GM19452 (cell line): ENCODE data around the gene PCNX3.

Experiments used
- ATAC-seq: cut with Tn5 transposase; IDR thresholded peaks from one replicate; pipeline ENCODE4 v1.9.1; 2021; ENCODE audit not compliant: unreplicated experiment

PCNX3 gene

DNA sequence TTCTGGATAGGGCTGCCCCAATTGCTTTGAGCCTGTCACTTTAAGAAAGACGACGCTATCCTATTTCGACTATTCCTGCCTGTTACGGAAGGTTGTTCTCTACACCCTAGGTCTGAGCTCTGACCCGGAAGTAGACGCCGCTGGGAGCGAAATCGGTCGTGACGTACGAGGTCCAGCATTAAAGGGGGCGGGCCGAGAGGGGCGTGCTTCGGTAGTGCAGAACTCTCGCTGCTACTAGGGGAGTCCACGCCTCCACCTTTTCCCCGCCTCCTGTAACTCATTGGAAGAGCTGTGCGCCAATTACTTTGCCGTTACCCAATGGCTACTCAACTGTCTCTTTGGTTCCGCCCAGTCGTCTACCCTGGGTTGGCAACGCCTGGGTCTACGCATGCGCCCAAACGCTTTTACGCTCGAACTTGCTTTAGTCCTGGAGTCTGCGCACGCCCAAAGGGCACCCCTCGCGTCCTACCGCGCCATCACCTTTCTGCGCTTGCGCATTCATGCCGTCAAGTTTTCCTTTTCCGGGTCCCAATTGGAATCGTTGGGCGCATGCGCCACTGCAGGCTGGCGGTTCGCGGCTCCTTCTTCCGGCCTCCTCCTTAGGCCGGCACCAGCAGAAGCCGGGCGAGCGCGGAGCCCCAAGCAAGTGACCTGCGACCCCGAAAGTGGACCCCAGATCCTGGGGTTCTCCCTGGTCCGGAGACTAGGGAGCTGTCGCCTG, at the start of gene PCNX3:
Gene PCNX3 (plus strand): TSS at position 548 of the 721 bp plus-strand sequence. CDS start 536 bp downstream, outside the sequence.
- peak; percentile 78 for ATAC-seq

DNA sequence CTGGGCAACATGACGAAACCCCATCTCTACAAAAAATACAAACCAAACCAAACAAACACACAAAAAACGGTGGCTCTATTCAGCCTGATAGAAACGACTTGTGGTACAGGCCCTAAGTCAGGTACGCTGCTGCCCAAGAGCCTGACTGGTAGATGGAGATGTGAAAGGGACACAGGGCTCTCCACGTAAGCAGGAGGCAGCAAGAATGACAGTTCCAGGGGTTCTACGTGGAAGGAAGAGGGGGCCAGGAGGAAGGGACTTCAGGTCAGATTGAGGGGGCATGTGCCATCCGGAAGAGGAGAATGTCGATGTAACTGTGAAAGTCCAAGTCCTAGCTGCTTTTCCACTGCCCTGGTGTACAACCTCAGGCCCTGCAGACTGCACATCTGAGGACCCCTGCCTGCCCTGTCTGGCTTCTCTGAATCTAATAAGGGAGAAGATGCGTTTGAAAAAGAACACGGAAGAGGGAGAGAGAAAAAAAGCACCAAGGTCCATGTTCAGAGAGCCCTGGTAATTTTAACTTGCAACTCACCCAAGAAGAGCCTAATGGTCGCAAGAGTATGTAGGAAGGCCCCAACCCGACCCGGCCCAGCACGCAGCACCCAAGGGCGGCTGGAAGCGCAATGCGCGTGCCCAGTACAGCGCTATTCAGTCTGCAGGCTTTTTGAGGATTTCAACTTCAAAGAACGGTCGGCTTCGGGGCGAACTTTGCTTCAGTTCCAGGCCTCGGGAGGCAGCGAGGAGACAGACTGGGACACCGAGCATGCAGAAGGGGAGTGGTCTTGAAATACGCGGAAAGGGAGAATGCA, 46.2 kb upstream of the PCNX3 start:
- no peak for ATAC-seq

DNA sequence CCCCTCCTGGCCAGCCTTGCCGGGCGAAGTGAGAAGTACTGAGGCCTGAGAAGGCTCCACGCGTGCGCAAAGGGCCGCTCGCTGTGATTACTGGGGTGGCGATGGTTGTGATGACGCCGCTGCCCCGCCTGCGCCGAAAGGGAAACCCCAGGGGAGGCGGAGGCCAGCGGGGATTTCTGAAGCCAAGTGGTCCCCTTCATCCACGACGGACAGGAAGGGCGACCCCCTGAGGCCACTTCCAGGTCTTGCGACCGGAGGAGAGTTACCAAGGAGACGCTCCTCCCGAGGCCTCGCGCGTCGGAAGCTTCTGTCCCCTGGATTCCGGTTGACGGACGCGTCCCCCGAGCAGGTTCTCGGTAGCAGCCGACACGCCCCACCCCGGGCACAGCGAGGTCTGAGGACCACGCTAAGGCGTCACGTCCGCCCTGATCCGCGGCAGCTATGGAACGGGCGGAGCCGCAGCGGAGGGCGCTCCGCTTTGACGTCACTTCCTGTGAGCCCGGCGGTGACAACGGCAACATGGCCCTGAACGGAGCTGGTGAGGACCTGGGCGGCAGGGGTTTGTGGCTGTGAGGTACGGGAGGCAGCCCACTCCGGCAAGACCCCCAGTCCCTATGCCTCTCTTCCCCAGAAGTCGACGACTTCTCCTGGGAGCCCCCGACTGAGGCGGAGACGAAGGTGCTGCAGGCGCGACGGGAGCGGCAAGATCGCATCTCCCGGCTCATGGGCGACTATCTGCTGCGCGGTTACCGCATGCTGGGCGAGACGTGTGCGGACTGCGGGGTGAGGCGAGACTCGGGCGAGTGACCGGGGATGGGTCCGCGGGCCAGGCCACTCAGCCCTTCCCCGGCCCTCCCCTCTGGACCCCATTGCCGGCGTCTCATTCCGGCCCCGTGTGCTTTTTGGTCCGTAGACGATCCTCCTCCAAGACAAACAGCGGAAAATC, 45.3 kb upstream of the PCNX3 start, which contains the start of gene ZNRD2:
Gene ZNRD2 (plus strand): TSS at position 505 of the 946 bp plus-strand sequence. CDS start 15 bp downstream, at position 520.
- peak; percentile 59 for ATAC-seq

DNA sequence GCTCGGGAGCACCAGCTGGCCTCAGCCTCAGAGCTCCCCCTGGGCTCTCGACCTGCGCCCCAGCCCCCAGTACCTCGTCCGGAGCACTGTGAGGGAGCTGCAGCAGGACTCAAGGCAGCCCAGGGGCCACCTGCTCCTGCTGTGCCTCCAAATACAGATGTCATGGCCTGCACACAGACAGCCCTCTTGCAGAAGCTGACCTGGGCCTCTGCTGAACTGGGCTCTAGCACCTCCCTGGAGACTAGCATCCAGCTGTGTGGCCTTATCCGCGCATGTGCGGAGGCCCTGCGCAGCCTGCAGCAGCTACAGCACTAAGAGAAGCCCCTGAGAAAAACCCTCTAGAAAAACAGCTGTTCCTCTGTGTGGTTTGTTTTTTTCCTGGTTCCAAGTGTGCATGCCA, 44.2 kb upstream of the PCNX3 start:
- no peak for ATAC-seq

DNA sequence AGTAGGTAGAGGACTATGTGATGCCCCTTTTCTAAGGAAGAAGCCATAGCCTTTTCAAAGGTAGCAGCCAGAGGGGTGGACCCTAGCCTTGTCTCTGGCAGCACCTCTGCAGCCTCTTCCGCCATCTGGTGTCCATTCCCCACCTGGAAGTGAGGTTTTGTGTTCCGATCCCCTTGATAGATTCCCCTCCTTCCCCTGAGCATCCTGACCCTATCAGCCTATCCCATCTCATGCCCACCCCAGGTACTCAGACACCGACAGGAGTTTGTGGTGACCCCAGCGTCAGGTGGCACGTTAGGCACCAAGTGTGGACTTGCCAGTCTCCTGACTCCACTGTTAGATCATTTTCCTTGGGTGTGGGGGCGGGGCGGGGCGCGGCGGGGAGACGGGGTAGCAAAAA, 43.6 kb upstream of the PCNX3 start:
- ATAC-seq = no peak

DNA sequence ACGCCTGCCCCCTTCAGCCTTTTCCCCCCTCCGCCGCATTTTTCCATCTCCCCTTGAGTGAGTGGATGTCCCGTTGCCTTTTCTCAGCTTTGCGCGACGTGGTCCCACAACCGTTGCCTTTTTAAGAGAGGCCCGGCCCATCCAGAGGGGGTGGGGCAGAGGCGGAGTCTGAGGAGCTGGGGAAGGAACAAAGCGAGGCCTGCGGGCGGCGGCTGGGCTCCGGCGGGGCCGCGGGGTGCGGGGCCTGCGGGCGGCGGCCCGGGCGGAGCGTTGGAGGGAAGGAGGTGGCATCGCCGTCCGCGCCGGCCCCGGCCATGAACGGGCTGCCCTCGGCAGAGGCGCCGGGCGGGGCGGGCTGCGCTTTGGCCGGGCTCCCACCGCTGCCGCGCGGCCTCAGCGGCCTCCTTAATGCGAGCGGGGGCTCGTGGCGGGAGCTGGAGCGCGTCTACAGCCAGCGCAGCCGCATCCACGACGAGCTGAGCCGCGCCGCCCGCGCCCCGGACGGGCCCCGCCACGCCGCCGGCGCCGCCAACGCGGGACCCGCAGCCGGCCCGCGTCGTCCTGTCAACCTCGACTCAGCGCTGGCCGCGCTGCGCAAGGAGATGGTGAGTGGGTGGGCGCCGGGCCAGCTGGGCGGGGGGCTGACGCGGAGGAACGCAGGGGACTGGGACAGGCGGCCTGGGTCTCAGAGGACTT, 43.1 kb upstream of the PCNX3 start, which contains the start of gene FAM89B:
Gene FAM89B (plus strand): TSS at position 183 of the 696 bp plus-strand sequence. CDS start 132 bp downstream, at position 315.
- ATAC-seq = no peak

DNA sequence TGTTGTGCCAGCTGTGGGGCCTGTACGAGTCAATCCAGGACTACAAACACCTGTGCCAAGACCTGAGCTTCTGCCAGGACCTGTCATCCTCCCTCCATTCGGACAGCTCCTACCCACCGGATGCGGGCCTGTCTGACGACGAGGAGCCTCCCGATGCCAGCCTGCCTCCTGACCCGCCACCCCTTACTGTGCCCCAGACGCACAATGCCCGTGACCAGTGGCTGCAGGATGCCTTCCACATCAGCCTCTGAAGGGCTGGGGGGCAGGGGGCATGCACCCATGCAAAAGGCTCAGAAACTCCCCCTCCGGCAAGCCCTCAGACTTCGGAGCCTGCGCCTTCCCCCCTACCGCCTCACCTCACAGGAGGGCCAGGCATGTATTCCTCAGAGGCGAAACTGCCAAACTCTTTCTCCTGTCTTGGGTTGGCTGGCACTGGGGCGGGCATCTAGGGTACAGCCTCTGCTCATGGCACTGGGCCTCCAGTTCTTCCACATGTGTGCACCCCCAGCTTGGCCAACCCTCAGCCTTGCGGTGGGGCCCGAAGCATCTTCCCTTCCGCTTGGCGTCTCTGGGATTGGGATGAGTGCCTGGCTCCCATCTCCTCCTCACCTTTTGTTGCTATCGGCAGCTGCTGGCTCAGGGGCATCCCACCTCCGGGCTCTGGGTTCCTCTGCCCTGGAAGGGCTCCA, 42.0 kb upstream of the PCNX3 start:
- ATAC-seq = no peak

DNA sequence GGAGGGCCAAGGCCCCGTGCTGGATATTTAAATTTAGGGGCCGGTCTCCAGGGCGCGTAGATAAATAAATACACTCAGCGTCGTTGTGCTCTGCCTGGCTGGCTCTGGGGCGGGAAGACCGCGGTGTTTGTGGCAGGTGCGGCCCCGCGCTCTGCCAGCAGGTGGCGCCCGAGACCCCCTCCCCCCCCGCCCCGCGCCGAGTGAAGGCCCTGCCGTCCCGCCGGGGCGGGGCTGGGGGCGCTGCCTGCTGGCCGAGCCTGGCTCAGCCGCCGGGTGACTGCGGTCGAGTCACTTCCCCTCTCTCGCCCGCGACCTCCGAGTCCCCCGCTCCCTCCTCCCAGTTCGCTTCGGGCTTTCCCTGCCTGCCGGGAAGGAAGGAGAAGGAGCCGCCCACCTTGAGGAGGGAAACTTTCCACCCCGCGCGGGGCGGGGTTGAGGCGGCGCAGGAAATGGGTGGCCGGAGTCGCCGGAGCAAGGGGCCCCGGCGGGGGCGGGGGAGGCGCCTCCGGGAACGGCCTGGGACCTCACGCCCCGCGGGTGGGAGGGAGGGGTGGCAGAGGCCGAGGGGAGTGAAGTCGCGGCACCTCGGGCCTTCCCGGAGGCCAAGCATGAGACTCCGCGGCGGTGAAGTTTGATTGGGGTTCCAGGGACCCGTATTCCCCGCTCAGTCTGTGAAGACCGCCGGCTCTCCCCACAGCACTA, 41.3 kb upstream of the PCNX3 start:
- peak; percentile 29 for ATAC-seq

DNA sequence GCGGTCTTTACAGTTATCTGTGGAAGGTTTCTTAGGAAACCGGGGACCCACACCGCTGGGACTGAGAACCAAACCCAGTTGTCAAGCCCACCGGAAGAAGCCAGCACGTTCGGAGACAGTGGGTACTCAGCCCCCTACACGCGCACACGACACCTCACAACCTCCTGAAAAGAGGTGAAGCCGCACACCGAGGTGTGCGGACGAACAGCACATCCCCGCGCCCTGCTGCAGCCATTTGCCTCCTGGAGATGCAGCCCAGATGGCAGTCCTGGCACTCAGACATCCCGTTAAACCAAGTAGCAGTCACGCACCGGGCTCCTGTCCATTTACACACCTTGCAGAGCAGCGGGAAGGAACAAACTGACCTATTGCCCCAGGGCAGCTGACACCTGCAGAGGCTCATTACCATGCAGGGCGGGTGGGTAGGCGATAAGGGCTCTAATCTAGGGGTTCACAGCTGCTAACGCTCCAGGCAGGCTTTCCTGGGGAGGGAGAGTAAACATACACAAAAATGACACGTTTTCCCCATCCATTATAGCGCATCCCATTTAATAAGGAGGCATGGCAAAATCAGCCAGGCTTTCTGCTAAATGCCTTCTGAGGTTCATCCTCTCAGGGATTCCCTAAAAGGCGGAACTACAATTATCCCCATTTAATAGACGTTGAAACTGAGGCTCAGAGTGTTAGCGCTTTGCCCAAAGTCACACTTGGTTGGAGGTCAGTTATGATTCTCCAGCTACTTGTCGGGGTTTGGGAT, 40.6 kb upstream of the PCNX3 start:
- no peak for ATAC-seq

DNA sequence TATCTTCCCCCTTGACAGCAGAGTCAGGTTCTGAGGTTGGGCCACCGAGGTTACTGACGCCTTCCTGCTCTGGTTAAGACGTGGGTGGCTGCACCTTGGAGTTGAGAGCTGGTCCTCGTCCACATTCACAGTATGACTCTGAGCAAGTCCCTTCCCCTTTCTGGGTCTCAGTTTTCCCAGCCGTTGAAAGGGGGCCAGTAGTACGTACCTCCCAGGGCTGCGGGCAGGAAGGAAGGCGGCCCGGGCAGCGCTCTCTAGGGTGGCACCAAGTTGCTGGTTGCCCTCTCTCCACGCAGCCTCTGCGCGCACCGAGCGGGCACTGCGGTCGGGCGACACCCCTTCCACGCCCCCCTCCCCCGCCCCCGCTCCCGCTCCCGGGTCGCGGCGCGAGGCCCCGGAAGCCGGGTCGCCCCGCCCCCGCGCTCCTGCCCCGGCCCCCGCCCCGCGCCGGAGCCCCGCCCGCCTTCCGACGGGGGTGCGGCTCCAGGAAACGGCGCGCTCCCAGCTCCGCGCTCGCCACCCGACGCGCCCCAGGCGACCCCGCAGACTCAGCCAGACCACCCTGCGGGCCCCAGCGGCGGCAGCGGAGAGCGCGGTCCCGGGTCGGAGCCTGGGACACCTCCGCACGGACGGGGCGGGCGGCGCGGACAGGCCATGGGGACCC, 39.9 kb upstream of the PCNX3 start, which contains the start of gene EHBP1L1:
Gene EHBP1L1 (plus strand): TSS at position 486 of the 664 bp plus-strand sequence. CDS start 250 bp downstream, outside the sequence.
- ATAC-seq = no peak

DNA sequence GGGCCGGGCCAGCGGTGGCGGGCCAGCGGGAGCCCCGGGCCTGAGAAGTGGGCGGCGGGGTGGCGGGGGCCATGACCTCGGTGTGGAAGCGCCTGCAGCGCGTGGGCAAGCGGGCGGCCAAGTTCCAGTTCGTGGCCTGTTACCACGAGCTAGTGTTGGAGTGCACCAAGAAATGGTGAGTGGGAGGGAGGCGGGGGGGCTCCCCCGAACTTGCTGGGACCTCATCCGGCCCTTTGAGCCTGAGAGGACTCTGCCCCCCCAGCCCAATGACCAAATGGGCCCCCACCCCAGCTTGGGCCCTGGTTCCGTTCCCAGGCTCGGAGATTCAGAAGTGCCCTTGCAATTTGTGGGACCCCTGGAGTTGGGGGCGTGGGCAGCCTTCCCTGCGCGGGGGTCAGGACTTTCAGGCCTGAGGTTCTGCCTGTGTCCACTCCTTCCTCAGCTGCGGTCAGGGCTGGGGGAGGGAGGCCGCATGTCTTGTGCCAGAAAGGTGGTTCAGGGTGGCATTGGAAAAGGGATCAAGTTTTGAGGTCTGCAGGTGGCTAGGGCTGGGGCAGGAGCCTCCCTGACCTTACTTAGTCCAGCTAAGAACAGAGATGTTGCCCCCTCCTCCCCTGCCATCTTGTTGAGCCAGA, 39.2 kb upstream of the PCNX3 start:
- ATAC-seq = no peak

DNA sequence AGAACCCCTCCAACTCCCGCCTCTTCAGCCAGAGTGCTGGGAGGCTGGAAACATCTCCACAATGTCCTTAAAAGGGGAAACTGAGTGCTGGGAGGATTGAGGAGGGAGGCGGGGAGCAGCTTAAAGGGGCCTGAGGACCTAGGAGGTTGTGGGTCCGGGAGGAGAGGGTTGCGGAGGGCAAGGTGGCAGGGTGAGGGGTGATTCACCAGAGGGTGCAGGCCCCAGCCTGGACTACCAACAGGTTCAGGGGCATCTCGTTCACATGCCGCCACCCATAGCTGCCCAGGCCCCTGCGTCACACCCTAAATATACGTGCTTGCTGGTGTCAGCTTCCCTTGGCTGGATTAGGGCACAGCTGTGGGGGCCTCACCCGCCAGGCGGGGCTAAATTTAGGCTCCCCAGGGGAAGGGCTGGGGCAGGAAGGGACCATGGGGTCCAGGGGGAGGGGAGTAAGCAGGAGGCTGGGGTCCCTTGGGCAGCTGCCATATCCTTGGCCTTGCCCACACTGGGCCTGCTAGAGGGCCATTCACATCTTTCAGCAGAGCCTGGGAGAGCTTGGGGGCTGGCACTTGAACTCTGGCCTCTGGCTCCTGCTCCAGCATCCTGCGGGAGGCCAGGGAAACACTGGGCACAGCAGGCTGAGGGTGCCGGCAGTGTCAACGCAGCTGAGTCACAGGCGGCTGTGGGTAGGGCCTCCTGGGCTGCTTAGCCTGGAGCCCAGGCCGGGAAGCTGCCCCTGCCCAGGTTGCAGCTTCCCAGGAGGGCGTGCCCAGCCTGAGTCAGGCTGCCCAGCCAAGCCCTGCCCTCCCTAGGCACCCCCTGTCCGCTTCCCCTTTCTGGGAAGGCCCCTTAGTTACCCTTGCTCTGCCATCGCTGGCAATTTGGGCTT, 38.5 kb upstream of the PCNX3 start:
- ATAC-seq = no peak

DNA sequence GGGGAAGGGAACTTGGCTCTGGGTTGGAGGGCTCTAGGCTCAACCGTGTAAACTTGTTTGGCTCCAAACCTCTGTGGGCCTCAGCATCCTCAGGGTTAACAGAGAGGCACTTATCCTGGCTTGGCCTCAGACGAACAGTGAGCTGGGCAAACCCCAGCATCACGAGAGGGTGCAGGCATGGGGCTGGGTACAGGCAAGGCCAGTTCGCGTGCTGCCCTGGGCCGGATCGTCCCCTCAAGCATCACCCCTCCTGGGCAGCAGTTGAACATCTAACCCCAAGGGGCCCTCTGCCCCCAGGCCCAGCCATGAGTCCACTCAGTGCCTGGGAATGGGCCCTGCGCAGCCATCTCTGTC, 37.8 kb upstream of the PCNX3 start:
- no peak for ATAC-seq

DNA sequence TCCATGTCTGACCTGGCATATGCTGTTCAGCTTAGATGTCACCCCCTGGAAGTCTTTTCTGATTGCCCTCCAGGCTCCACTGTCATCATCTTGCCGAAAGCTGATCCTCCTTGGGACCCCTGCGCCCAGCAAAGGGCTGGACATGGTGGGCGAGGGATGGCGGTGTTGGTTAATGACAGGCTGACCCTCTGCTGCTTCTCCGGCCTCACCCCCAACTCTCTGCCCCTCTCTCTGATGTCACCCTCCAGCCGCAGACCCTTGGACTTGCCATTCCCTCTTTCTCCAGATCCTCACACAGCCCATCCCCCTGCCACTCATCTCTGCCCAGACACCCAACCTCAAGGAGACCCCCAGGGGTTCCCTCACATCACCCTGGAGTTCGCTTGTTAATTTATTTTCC, 37.4 kb upstream of the PCNX3 start:
- no peak for ATAC-seq

DNA sequence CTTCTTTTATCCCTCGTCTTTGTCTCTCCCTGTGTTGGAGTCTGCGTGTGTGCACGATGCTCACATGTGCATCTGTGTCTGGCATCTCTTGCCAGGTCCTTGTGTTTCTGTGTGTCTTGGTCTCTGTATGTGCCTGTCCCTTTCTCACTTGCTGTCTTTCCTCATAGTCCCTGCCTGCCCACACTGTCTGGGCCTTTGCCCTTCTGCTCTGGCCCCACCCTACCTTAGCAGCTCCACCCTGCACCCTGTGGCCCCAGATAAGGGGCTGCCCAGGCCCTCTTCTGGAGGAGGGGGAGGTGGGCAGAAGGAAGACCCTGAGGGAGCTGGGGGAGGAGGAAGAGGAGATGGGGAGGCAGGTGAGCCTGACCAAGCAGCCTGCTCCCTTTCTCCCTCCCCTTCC, 36.9 kb upstream of the PCNX3 start:
- ATAC-seq = no peak

DNA sequence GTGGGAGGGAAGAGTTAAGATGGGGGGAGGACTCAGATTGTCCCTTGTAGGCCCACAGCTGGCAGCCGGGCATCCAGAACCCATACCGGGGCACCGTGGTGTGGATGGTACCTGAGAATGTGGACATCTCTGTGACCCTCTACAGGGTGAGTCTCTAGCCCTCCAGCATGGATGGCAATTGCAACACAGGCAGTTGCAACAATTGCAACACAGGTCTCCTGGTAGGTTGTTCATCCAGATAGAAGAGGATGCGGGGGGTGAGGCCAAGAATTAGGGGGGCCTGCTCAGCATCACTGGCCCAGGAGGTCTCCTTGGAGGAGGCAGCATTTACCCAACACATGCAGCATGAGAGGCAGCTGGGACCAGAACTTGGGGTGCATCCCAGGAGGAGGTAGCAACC, 36.3 kb upstream of the PCNX3 start:
- ATAC-seq = no peak
